H1 (cell line): Measurements from ENCODE around the gene RARB. TPM values are rescaled to one million over a fixed set of nuclear protein-coding genes. Genes with fewer than 3 reads are reported as not detected.

Experiments used
- CTCF ChIA-PET: fragments of 300-600 bp; sonication (Branson Sonifier 250); formaldehyde crosslinking; loops from one replicate; lab custom pipeline; 2021; ENCODE audit not compliant: partially characterized antibody; lab: Charles Lee
- POLR2A ChIA-PET: fragments of 300-600 bp; sonication (Branson Sonifier 250); formaldehyde crosslinking; loops from one replicate; lab custom pipeline; 2021; ENCODE audit warnings: inconsistent platforms; ENCODE audit not compliant: partially characterized antibody; lab: Charles Lee
- DNase-seq, 2 experiments: peaks; one replicate each; pipeline versions ENCODE4 v3.0.0 to v3.0.0-alpha.2; 2010 to 2022; ENCODE audit warnings: low spot score in 2 of 2, low read depth in 1 of 2, mixed read lengths in 1 of 2
- FAIRE-seq: peaks from 2 replicates; lab custom pipeline; 2011; peaks lifted over from hg19 to GRCh38; lab: Jason Lieb, UNC
- H2AFZ ChIP-seq: 2 replicates; pipeline ENCODE4 v1.8.1; 2012; ENCODE audit warnings: low read length, inconsistent platforms
- H2AK5ac ChIP-seq: 2 replicates; pipeline ENCODE4 v1.6.1; 2013; ENCODE audit warnings: low read depth, low read length
- H2BK120ac ChIP-seq: replicated peaks from 2 replicates; pipeline ENCODE3; 2013; ENCODE audit warnings: low read depth, low read length, inconsistent platforms
- H2BK12ac ChIP-seq: 2 replicates; pipeline ENCODE4 v1.6.1; 2013; ENCODE audit warnings: low read depth, low read length
- H2BK15ac ChIP-seq: 2 replicates; pipeline ENCODE4 v1.6.1; 2013; ENCODE audit warnings: low read length
- H2BK20ac ChIP-seq: 2 replicates; pipeline ENCODE4 v1.6.1; 2013; ENCODE audit warnings: low read length
- H2BK5ac ChIP-seq: 2 replicates; pipeline ENCODE4 v1.6.1; 2013; ENCODE audit warnings: low read depth, low read length
- H3K14ac ChIP-seq: 2 replicates; pipeline ENCODE4 v1.6.1; 2013; ENCODE audit warnings: inconsistent platforms; ENCODE audit not compliant: insufficient read length
- H3K18ac ChIP-seq: 2 replicates; pipeline ENCODE4 v1.6.1; 2013; ENCODE audit warnings: low read length; ENCODE audit errors: extremely low read depth
- H3K23ac ChIP-seq: 2 replicates; pipeline ENCODE4 v1.6.1; 2013; ENCODE audit warnings: inconsistent platforms; ENCODE audit not compliant: insufficient read length
- H3K23me2 ChIP-seq: 2 replicates; pipeline ENCODE4 v1.6.1; 2013; ENCODE audit warnings: low read depth, low read length
- H3K27ac ChIP-seq: 2 replicates; pipeline ENCODE4 v1.6.1; 2011; ENCODE audit warnings: low read depth, low read length, inconsistent platforms
- H3K27me3 ChIP-seq, 4 experiments: replicated peaks in 1 of 4; 1 replicate in 1 of 4; 2 replicates in 3 of 4; pipeline versions ENCODE4 v1.6.1 to v1.8.1; 2011 to 2013; ENCODE audit warnings: low read length in 3 of 4, mild to moderate bottlenecking in 3 of 4, inconsistent platforms in 2 of 4, mixed read lengths in 2 of 4, moderate library complexity in 1 of 4; ENCODE audit not compliant: control insufficient read depth in 3 of 4, insufficient read depth in 3 of 4; ENCODE audit errors: extremely low read depth in 1 of 4
- H3K36me3 ChIP-seq, 4 experiments: 2 replicates each; pipeline versions ENCODE4 v1.6.1 to v1.8.1; 2011 to 2013; ENCODE audit warnings: mild to moderate bottlenecking in 4 of 4, low read length in 3 of 4, moderate library complexity in 2 of 4, control low read depth in 1 of 4, inconsistent platforms in 1 of 4; ENCODE audit not compliant: insufficient read depth in 4 of 4, control insufficient read depth in 2 of 4
- H3K4ac ChIP-seq: replicated peaks from 2 replicates; pipeline ENCODE3; 2013; ENCODE audit warnings: low read length, low read depth, mixed read lengths, inconsistent platforms; ENCODE audit not compliant: insufficient read length
- H3K4me1 ChIP-seq, 4 experiments: replicated peaks in 1 of 4; 1 replicate in 1 of 4; 2 replicates in 3 of 4; pipeline versions ENCODE4 v1.6.1 to v1.8.1; 2011 to 2013; ENCODE audit warnings: low read length in 3 of 4, inconsistent platforms in 2 of 4, mixed read lengths in 1 of 4; ENCODE audit not compliant: insufficient read depth in 4 of 4, control insufficient read depth in 3 of 4
- H3K4me2 ChIP-seq, 2 experiments: 2 replicates each; pipeline versions ENCODE4 v1.6.1 to v1.8.1; 2011 to 2013; ENCODE audit warnings: low read depth in 2 of 2, low read length in 2 of 2, control low read depth in 1 of 2, inconsistent platforms in 1 of 2, mild to moderate bottlenecking in 1 of 2; ENCODE audit not compliant: insufficient read depth in 1 of 2
- H3K4me3 ChIP-seq, 4 experiments: fragments of 200-600, 300-600 bp in 1 of 4; sonication (generic), shearing (Covaris generic), sonication (Bioruptor Twin) in 1 of 4; 2 replicates each; pipeline versions ENCODE4 v1.5.1 to v1.8.1; 2011 to 2016; ENCODE audit warnings: low read length in 4 of 4, low read depth in 3 of 4, control low read depth in 2 of 4, inconsistent platforms in 2 of 4, mild to moderate bottlenecking in 2 of 4, mixed read lengths in 1 of 4, moderate library complexity in 1 of 4; ENCODE audit not compliant: insufficient read depth in 2 of 4; ENCODE audit errors: extremely low read depth in 1 of 4
- H3K56ac ChIP-seq: replicated peaks from 2 replicates; pipeline ENCODE3; 2013; ENCODE audit warnings: low read depth, mild to moderate bottlenecking, mixed read lengths, low read length, inconsistent platforms; ENCODE audit not compliant: insufficient read length
- H3K79me1 ChIP-seq: 2 replicates; pipeline ENCODE4 v1.6.1; 2013; ENCODE audit warnings: low read depth, low read length, control low read depth
- H3K79me2 ChIP-seq, 2 experiments: 2 replicates each; pipeline versions ENCODE4 v1.6.1 to v1.8.1; 2012 to 2013; ENCODE audit warnings: low read length in 2 of 2, mild to moderate bottlenecking in 2 of 2, inconsistent platforms in 1 of 2; ENCODE audit not compliant: insufficient read depth in 2 of 2, control insufficient read depth in 1 of 2
- H3K9ac ChIP-seq, 4 experiments: replicated peaks in 1 of 4; 1 replicate in 1 of 4; 2 replicates in 3 of 4; pipeline versions ENCODE4 v1.6.1 to v1.8.1; 2011 to 2013; ENCODE audit warnings: low read depth in 3 of 4, low read length in 3 of 4, control low read depth in 2 of 4, mild to moderate bottlenecking in 2 of 4, moderate library complexity in 2 of 4, inconsistent platforms in 1 of 4; ENCODE audit errors: extremely low read depth in 1 of 4
- H3K9me3 ChIP-seq, 2 experiments: 2 replicates each; pipeline versions ENCODE4 v1.6.1 to v1.8.1; 2012 to 2013; ENCODE audit warnings: mild to moderate bottlenecking in 2 of 2, moderate library complexity in 2 of 2, control low read depth in 1 of 2, inconsistent platforms in 1 of 2, low read depth in 1 of 2, low read length in 1 of 2, mixed read lengths in 1 of 2; ENCODE audit not compliant: insufficient read depth in 2 of 2
- H4K20me1 ChIP-seq, 2 experiments: replicated peaks in 1 of 2; 2 replicates each; pipeline versions ENCODE3 to v1.8.1; 2011 to 2013; ENCODE audit warnings: inconsistent platforms in 2 of 2, low read length in 2 of 2, mild to moderate bottlenecking in 1 of 2; ENCODE audit not compliant: insufficient read depth in 2 of 2, control insufficient read depth in 1 of 2
- H4K5ac ChIP-seq: 2 replicates; pipeline ENCODE4 v1.6.1; 2013; ENCODE audit warnings: low read length, low read depth, mixed read lengths, inconsistent platforms; ENCODE audit not compliant: insufficient read length
- H4K8ac ChIP-seq: 2 replicates; pipeline ENCODE4 v1.8.0; 2013; ENCODE audit warnings: mild to moderate bottlenecking, moderate library complexity, low read length, inconsistent platforms; ENCODE audit not compliant: insufficient read depth; ENCODE audit errors: extremely low read depth
- H4K91ac ChIP-seq: replicated peaks from 2 replicates; pipeline ENCODE3; 2013; ENCODE audit warnings: low read length, mixed read lengths, inconsistent platforms; ENCODE audit not compliant: insufficient read length
- GABPA ChIP-seq: IDR thresholded peaks from 2 replicates; pipeline ENCODE4 v1.6.1; 2011; ENCODE audit warnings: mild to moderate bottlenecking, low read length, moderate library complexity, borderline replicate concordance; ENCODE audit not compliant: insufficient read depth
- JUN ChIP-seq: IDR thresholded peaks from 2 replicates; pipeline ENCODE4 v1.6.1; 2011; ENCODE audit warnings: low read depth, mild to moderate bottlenecking, improper control_type of control experiment, low read length
- KDM1A ChIP-seq: fragments of 200-600, 300-600 bp; sonication (generic); IDR thresholded peaks from 2 replicates; pipeline ENCODE4 v1.7.1; 2016; ENCODE audit warnings: mild to moderate bottlenecking, low read length, borderline replicate concordance
- NRF1 ChIP-seq: IDR thresholded peaks from 2 replicates; pipeline ENCODE4 v1.6.1; 2011; ENCODE audit warnings: mild to moderate bottlenecking, low read depth, low read length, improper control_type of control experiment
- RAD21 ChIP-seq, 2 experiments: IDR thresholded peaks in 1 of 2; conservative IDR thresholded peaks in 1 of 2; 2 replicates each; pipeline ENCODE4 v1.6.1; 2011; ENCODE audit warnings: low read depth in 2 of 2, low read length in 2 of 2, improper control_type of control experiment in 1 of 2, inconsistent platforms in 1 of 2, mild to moderate bottlenecking in 1 of 2, moderate library complexity in 1 of 2
- SUZ12 ChIP-seq: fragments of 200-600 bp; sonication (generic); IDR thresholded peaks from 2 replicates; pipeline ENCODE4 v1.6.1; 2012; ENCODE audit warnings: mild to moderate bottlenecking, inconsistent platforms, low read length, moderate library complexity, mixed read lengths
- polyA plus RNA-seq, 7 experiments: library from polyadenylated mRNA; depleted of rRNA in 3 of 7; stranded (reverse) in 5 of 7; unstranded in 2 of 7; fragments of >200 nt in 5 of 7; fragments of 200-250 nt in 2 of 7; gene quantifications; 1 replicate in 5 of 7; 2 replicates in 1 of 7; 4 replicates in 1 of 7; pipeline versions ENCODE4 v1.2.1 to v1.2.3, GENCODE V29; 2011 to 2013; ENCODE audit warnings: missing spikeins in 2 of 7, mixed read lengths in 2 of 7
- total RNA-seq: library from RNA; stranded (reverse); fragmentation: NEBNext Ultra II Directional; extraction: Animal tissue kit (Norgen Biotek cat#: 25700); gene quantifications from 2 replicates; pipeline ENCODE4 v1.2.1, GENCODE V29; 2021
- TF ChIP-seq, protein P1 (sequence below): IDR thresholded peaks from 2 replicates; pipeline ENCODE4 v1.6.1; 2011; ENCODE audit warnings: low read length, improper control_type of control experiment

RARB gene
- total and polyA plus RNA-seq, 2 of the 8 experiments (the other 6 are each of a cell fraction or from before 2014, with no cell fraction given) = 0.15 to 0.22 TPM

DNA sequence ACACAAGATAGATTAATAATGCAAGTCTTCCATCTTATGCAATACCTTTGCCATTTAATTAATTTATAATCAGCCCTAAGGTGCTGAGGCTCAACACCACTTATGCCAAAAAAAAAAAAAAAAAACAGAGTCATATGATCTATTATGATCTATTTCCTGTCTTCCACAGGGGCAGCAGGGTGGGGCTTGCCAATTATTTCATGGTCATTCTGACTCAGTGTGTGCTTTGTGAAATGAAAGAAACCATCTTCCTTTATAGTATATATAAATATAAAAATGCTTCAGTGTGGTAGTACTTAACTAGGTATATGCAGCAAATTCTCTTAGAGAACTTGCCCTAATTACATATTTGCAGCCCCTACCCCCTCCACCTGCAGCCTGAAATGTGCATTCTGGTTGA is 7.2 kb upstream of the RARB start:
- H3K4ac ChIP-seq = no peak overlapping the region
- H4K20me1 ChIP-seq = no peaks in the 10 kb centered on the region
- FAIRE-seq = no peak
- H2BK12ac ChIP-seq = peak overlapping the region; percentile 100; the same call in 1 of the 2 replicates
- CTCF ChIA-PET = no interaction called here
- no peak overlapping the region for H4K91ac ChIP-seq
- H3K23ac ChIP-seq = no peak overlapping the region
- H3K56ac ChIP-seq = no peak overlapping the region
- H2BK15ac ChIP-seq = no peak overlapping the region
- H2BK5ac ChIP-seq = peak overlapping the region; percentile 95; the same call in 1 of the 2 replicates
- no peak overlapping the region for H4K5ac ChIP-seq
- H3K23me2 ChIP-seq = peaks cover 4% of the 10 kb centered on the region; the same call in 1 of the 2 replicates
- H3K18ac ChIP-seq = no peak overlapping the region
- no peak overlapping the region for H3K27ac ChIP-seq
- H2BK20ac ChIP-seq = no peak overlapping the region
- no peak overlapping the region for H3K14ac ChIP-seq
- H3K4me2 ChIP-seq = peak overlapping the region in 1 of 2 experiments; percentile 35; a peak in 2 of 4 replicates
- no peaks in the 10 kb centered on the region for H3K27me3 ChIP-seq
- peaks cover 12 to 25% (median 19%) of the 10 kb centered on the region in 4 experiments; a peak in 6 of 7 replicates for H3K4me1 ChIP-seq
- H3K9ac ChIP-seq = no peak overlapping the region
- TF ChIP-seq GABPA = no peak
- TF ChIP-seq KDM1A = no peak
- TF ChIP-seq JUN = no peak
- TF ChIP-seq NRF1 = no peak
- no peak for TF ChIP-seq RAD21 (IDR thresholded peaks at IDR 0.05 in 1 of 2, conservative IDR thresholded peaks at IDR 0.05 in 1 of 2; ENCODE audit: low read depth in 2 of 2, low read length in 2 of 2)
- TF ChIP-seq, protein P1, sequence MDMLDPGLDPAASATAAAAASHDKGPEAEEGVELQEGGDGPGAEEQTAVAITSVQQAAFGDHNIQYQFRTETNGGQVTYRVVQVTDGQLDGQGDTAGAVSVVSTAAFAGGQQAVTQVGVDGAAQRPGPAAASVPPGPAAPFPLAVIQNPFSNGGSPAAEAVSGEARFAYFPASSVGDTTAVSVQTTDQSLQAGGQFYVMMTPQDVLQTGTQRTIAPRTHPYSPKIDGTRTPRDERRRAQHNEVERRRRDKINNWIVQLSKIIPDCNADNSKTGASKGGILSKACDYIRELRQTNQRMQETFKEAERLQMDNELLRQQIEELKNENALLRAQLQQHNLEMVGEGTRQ = no peak
- TF ChIP-seq SUZ12 = no peak
- no peaks in the 10 kb centered on the region for H3K79me1 ChIP-seq
- H2AK5ac ChIP-seq = peak overlapping the region; percentile 98; the same call in 1 of the 2 replicates
- peaks cover 0 to 2% (median 0%) of the 10 kb centered on the region in 4 experiments; a peak in 1 of 8 replicates for H3K36me3 ChIP-seq
- no peak overlapping the region for H2AFZ ChIP-seq
- no peak for DNase-seq
- H2BK120ac ChIP-seq = no peak overlapping the region
- H4K8ac ChIP-seq = no peak overlapping the region
- H3K9me3 ChIP-seq = peaks cover 9 to 11% of the 10 kb centered on the region in 2 experiments; a peak in 3 of 4 replicates
- H3K79me2 ChIP-seq = no peaks in the 10 kb centered on the region
- POLR2A ChIA-PET = no interaction called here
- H3K4me3 ChIP-seq = peak overlapping the region in 1 of 4 experiments; percentile 43; a peak in 1 of 8 replicates
